GM21825 (cell line): ENCODE measurements around the gene AOAH.
"Not testable (repeated sequence)": the region's sequence is repeated elsewhere in the genome, so short reads cannot be mapped to it uniquely, and the experiment has no call there.

ENCODE experiments used
- ATAC-seq: cut with Tn5 transposase; IDR thresholded peaks from one replicate; pipeline ENCODE4 v1.9.1; 2021; ENCODE audit warnings: mild to moderate bottlenecking, moderate library complexity; ENCODE audit not compliant: unreplicated experiment

Gene AOAH

DNA sequence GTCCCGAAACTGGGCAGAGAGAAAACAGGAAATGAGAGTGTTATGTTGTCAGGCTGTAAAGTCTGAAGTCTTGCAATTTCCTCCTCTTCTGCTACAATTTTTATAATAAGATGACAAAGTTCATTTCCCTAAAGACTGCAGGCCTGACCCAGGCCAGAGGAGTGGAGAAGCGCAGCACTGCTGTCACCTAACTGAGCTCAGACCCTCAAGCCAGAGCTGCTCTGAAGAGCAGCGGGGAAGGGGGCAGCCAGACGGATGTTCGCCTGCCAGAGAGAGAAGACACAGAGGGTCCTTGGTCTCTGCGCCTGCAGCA is 12.6 kb upstream of the AOAH start:
- ATAC-seq: no peak

DNA sequence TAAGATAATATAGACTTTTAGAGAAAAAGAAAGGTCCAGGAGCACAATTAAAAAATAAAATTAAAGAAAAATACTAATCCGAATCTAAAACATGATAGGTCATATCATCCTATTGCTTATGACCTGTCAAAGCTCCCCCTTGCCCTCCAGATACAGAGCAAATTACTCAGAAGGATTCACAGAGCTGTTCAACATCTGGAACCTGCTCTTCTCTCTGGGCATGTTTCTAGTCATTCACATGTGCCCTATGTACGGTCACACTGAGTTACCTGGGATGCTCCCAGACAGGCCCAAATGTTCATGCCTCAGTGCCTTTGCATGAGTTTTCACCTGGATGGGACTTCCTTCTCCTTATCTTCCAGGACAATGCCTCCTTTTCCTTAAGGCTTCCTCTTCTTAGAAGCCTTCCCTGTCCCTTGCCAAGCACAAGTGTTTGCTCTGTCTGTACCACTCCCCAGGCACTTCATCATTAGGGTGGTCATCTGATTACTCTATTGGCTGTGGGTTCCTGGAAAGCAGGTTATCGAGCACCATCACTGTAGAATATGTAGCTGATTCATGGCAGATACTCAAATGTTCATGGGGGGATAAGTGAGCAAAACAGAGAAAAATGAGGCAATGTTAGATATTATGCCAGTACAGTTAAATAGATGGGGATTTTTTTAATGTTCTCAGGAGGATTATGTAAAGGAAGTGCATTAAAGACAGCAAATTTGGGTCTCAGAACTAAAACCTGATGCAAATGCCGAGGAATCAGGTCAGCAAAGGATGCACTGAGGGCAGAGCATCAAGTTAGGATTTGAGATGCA is 12.0 kb upstream of the AOAH start:
- peak; percentile 93 for ATAC-seq

GRCh38 chr7:36735172-36735571 is 10.9 kb upstream of the AOAH start:
- ATAC-seq: no peak

DNA sequence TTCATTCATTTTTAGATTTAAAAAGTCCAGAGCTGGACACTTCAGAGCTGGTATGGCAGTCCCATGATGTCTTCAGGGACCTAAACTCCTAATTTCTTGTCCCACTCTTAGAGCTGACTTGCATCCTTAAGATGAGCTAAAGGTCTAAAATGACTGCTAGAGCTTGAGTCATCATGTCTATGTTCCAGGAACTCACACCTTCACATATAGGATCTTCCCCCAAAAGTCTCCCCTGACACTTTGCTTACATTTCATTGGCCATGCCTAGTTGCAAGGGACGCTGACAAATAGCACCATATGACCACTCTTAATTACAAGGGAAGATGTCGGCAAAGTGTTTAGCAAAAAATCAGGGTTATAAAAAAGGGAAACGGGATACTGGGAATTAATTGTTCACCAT is 10.4 kb upstream of the AOAH start:
- ATAC-seq: no peak

DNA sequence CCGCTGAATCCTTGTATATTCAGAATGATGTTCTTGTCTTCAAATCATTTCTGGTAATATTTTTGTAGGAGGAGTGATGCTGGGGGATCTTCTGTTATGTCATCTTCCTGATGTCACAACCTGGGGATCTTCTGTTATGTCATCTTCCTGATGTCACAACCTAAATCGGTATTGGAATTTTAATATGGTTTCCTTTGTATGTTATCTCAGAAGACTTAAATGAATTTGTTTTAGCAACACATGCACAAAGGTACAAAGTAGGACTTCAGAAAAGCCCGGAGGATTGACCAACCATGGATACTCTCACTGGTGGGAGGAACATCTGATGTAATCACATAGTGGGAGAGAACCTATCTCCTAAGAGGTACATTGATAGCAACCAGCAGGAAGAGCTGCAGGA is 9.1 kb upstream of the AOAH start:
- no peak for ATAC-seq

GRCh38 chr7:36732806-36733205 is 8.5 kb upstream of the AOAH start:
- no peak for ATAC-seq

DNA sequence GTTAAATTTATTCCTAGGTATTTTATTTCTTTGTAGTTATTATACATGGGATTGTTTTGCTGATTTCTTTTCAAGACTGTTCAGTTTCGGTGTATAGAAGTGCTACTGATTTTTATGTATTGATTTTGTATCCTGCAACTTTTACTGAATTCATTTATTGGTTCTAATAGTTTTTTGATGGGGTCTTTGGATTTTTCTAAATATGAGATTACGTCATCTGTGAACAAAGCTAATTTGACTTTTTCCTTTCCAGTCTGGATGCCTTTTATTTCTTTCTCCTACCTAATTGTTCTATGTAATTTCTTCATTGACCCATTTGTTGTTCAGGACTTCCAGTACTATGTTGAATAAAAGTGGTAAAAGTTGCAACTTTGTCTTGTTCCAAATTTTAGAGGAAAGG is 5.8 kb upstream of the AOAH start:
- ATAC-seq: no peak

GRCh38 chr7:36728143-36728542 is 3.8 kb upstream of the AOAH start:
- ATAC-seq: no peak

GRCh38 chr7:36726806-36727503 is 2.7 kb upstream of the AOAH start:
- ATAC-seq: no peak

DNA sequence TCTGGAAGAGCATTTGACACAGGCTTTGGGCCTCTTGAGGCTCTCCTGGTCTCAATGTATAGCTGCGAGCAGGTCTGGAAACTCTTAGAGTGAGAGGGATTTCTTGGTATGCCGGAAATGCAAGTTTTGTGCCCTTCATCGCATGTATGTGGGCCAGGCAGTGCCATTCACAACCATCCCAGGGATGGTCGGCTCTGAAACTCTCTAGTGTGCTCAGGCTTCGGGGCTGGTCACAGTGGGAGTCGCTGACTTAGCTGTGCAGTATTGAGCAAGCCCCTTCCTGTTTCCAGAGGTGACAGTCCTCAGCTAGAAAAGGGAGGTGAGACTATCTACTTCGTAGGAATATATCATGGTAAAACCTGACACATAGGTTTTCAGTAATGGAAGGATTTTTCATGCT is 2.0 kb upstream of the AOAH start:
- no peak for ATAC-seq

DNA sequence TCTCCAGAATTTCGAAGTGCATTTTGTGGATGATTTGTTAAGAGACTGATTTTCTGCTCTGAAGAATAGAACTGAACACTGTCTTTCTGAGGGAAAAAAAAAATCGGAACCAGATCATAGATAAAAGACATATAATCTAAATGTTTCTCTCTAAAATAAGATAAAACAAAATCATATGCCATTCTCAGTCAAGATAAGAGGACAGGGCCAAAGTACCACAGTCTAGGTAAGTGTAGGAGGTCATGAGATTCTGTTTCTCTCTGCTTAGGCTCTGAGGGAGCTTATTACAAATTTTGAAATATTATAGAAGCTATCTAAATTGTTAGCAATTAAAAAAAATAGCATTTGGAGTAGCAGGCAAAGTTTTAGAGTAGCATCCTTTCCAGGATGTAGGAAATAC is 702 bp upstream of the AOAH start:
- no peak for ATAC-seq

GRCh38 chr7:36723291-36723690 is 1.0 kb downstream of the AOAH start:
- no peak for ATAC-seq

GRCh38 chr7:36719083-36719632 is 5.1 kb downstream of the AOAH start:
- no peak for ATAC-seq

DNA sequence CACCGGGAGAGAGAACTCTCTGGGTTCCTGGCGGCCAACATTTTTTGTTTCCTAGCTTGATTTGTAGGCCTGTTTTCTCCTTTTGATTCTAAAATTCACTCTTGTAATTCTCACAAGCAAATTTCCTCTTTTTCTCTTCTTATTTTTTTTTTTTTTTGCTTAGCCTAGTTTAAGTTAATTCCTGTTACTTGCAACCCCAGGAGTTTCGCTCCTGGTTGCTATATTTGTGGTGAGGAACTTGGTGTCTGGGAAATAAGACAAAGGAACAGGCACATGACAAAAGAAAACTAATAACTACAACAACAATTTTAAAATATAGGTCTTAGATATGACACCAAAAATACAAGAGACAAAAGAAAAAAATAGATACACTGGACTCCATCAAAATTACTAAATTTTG is 6.7 kb downstream of the AOAH start:
- ATAC-seq: no peak

- ATAC-seq: not testable (repeated sequence)
These were observed 7.5 kb downstream of the AOAH start for GRCh38 chr7:36716802-36717201.

DNA sequence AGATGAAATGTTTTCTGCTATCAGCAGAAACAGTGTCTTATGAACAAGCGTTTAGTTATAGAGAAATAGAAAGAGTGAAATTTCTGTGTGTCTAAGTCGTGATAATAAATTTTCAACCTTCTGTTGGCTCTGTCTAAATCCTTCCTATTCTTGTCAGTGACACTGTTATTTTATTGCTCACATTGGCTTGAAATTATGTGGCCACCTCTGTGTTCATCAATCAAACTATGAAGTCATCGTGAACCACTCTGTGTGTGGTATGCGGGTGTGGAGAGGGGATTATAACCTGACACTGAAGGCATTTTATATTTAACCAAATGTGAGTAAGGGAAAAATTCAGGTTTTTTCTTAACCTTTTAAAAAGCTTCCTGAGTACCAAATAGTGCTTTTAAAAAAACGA is 12.3 kb downstream of the AOAH start:
- no peak for ATAC-seq

DNA sequence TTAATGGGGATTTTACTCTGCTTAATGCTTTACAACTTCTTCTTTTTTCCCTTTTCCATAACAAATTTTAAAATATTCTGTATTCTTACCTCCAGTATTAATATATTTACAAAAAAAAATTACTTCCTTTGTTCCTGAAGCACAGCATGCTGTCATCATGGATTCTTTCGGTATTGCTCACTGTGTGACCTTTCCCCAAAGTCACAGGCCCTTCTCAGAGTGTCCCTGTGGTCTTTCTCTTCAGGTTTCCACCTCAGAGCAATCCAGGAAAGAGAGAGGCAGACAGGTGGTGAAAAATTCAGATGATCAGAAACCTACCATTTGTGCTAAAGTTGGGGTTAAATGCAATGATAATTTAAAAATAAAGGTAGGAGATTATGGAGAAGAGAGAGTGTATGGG is 13.0 kb downstream of the AOAH start:
- no peak for ATAC-seq

GRCh38 chr7:36710186-36710791 is 14.0 kb downstream of the AOAH start:
- no peak for ATAC-seq

GRCh38 chr7:36708767-36709166 is 15.5 kb downstream of the AOAH start:
- no peak for ATAC-seq

- no peak for ATAC-seq
These were observed 16.4 kb downstream of the AOAH start for GRCh38 chr7:36707898-36708297.

DNA sequence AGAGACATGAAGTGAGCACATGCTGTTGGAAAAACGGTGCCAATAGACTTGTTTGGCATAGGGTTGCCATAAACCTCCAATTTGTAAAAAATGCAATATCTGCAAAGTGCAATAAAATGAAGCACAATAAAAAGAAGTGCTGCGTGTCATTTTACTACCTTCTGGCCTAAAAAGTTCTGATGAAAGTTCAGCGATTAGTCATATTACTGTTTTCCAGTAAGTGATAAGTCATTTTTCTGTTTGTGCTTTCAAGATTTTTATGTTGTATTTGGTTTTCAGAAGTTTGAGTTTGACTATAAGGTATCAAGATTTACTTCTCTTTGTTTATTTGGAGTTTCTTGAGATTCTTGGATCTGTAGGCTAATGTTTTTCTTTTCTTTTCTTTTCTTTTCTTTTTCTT is 16.8 kb downstream of the AOAH start:
- ATAC-seq: no peak

DNA sequence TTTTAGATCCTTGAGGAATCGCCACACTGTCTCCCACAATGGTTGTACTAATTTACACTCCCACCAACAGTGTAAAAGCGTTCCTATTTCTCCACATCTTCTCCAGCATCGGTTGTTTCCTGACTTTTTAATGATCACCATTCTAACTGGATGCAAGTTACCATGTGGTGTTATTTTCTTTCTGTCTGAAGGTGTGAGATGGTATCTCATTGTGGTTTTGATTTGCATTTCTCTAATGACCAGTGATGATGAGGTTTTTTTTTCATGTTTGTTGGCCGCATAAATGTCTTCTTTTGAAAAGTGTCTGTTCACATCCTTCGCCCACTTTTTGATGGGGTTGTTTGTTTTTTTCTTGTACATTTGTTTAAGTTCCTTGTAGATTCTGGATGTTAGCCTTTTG is 20.4 kb downstream of the AOAH start:
- not testable (repeated sequence) for ATAC-seq
